ENCODE results near the gene CAGE1.

Gene CAGE1

DNA sequence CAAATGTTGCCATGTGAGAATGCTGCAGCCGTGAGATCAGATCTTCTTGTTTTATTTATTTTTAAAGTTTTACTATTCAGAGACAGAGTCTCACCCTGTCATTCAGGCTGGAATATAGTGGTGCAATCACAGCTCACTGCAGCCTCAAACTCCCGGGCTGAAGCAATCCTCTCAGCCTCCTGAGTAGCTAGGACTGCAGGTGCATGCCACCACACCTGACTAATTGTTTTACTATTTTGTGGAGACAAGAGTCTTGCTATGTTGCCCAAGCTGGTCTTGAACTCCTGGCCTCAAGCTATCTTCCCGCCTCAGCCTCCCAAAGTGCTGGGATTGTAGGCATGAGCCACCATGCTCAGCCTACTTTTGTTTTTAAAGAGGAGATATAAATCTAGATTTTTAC, 54.0 kb downstream of the CAGE1 start:
- TF ChIP-seq POLR2AphosphoS5 (IDR thresholded peaks at IDR 0.05; ENCODE audit: low read depth, low read length) (no peak), FOXP2 (optimal IDR thresholded peaks at IDR 0.05; ENCODE audit: borderline replicate concordance, extremely low read depth, extremely low read length, insufficient read depth) (no peak), TAF1 (IDR thresholded peaks at IDR 0.05; ENCODE audit: borderline replicate concordance, insufficient read depth, low read length) (no peak), SIN3A (IDR thresholded peaks at IDR 0.05; ENCODE audit: borderline replicate concordance, insufficient read depth, low read length) (no peak)
- TF ChIP-seq, protein P1, sequence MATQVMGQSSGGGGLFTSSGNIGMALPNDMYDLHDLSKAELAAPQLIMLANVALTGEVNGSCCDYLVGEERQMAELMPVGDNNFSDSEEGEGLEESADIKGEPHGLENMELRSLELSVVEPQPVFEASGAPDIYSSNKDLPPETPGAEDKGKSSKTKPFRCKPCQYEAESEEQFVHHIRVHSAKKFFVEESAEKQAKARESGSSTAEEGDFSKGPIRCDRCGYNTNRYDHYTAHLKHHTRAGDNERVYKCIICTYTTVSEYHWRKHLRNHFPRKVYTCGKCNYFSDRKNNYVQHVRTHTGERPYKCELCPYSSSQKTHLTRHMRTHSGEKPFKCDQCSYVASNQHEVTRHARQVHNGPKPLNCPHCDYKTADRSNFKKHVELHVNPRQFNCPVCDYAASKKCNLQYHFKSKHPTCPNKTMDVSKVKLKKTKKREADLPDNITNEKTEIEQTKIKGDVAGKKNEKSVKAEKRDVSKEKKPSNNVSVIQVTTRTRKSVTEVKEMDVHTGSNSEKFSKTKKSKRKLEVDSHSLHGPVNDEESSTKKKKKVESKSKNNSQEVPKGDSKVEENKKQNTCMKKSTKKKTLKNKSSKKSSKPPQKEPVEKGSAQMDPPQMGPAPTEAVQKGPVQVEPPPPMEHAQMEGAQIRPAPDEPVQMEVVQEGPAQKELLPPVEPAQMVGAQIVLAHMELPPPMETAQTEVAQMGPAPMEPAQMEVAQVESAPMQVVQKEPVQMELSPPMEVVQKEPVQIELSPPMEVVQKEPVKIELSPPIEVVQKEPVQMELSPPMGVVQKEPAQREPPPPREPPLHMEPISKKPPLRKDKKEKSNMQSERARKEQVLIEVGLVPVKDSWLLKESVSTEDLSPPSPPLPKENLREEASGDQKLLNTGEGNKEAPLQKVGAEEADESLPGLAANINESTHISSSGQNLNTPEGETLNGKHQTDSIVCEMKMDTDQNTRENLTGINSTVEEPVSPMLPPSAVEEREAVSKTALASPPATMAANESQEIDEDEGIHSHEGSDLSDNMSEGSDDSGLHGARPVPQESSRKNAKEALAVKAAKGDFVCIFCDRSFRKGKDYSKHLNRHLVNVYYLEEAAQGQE (IDR thresholded peaks at IDR 0.05; ENCODE audit: insufficient read depth in 1 of 2, low read depth in 2 of 2, low read length in 2 of 2), result no peak

DNA sequence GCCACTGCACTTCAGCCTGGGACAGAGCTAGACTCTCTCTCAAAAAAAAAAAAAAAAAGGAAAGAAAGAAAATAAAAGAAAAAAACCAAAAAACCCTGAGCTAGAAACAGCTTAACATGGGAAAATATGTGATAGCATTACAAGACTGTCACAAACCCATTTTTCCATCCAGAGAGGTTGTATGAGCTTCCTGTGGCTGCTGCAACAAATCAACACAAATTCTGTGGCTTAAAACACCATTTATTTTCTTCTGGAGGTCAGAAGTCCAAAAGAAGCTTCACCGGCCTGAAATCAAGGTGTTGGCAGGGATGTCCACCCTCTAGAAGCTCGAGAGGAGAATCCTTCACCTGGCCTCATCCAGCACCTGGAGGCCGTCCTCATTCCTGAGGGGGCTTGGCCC, 54.9 kb downstream of the CAGE1 start:
- TF ChIP-seq, protein P1 (IDR thresholded peaks at IDR 0.05; ENCODE audit: insufficient read depth in 1 of 2, low read depth in 2 of 2, low read length in 2 of 2), result no peak
- TF ChIP-seq TAF1 (IDR thresholded peaks at IDR 0.05; ENCODE audit: borderline replicate concordance, insufficient read depth, low read length) (no peak), FOXP2 (optimal IDR thresholded peaks at IDR 0.05; ENCODE audit: borderline replicate concordance, extremely low read depth, extremely low read length, insufficient read depth) (no peak), POLR2AphosphoS5 (IDR thresholded peaks at IDR 0.05; ENCODE audit: low read depth, low read length) (no peak), SIN3A (IDR thresholded peaks at IDR 0.05; ENCODE audit: borderline replicate concordance, insufficient read depth, low read length) (no peak)

- TF ChIP-seq SIN3A (IDR thresholded peaks at IDR 0.05; ENCODE audit: borderline replicate concordance, insufficient read depth, low read length), result no peak
- no peak for TF ChIP-seq FOXP2 (optimal IDR thresholded peaks at IDR 0.05; ENCODE audit: borderline replicate concordance, extremely low read depth, extremely low read length, insufficient read depth)
- TF ChIP-seq POLR2AphosphoS5 (IDR thresholded peaks at IDR 0.05; ENCODE audit: low read depth, low read length), result no peak
- TF ChIP-seq, protein P1 (IDR thresholded peaks at IDR 0.05; ENCODE audit: insufficient read depth in 1 of 2, low read depth in 2 of 2, low read length in 2 of 2), result no peak
- no peak for TF ChIP-seq TAF1 (IDR thresholded peaks at IDR 0.05; ENCODE audit: borderline replicate concordance, insufficient read depth, low read length)
These were observed 57.3 kb downstream of the CAGE1 start for GRCh38 chr6:7332090-7332745.

DNA sequence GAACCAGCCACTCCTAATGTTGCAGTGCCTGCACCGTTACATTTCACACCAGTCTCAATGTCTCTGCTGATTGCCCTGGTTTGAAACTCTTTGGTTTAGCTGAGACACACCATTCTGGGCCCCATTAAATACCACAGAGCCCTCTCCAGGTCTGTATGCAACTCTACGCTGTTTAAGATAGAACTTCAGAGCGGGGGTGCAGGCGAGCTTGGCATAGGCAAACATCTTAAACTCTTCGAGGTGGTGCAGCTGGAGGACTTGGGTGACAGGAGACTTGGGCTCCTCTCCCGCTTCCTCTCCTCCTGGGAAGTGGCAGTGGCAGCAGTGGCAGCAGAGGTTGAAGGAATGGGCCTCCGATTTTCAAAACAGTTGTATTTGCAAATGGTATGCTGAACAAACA, 58.1 kb downstream of the CAGE1 start:
- TF ChIP-seq SIN3A (IDR thresholded peaks at IDR 0.05; ENCODE audit: borderline replicate concordance, insufficient read depth, low read length) (no peak), POLR2AphosphoS5 (IDR thresholded peaks at IDR 0.05; ENCODE audit: low read depth, low read length) (no peak), FOXP2 (optimal IDR thresholded peaks at IDR 0.05; ENCODE audit: borderline replicate concordance, extremely low read depth, extremely low read length, insufficient read depth) (no peak)
- TF ChIP-seq, protein P1 (IDR thresholded peaks at IDR 0.05; ENCODE audit: insufficient read depth in 1 of 2, low read depth in 2 of 2, low read length in 2 of 2), result no peak

Measured in PFSK-1 (cell line).